Tibial nerve (tissue), 4 donors: ENCODE results near the gene ATE1. TPM values are rescaled to one million over a fixed set of nuclear protein-coding genes. Genes with fewer than 3 reads are reported as not detected.
"Not testable (repeated sequence)": the region's sequence is repeated elsewhere in the genome, so short reads cannot be mapped to it uniquely, and the experiment has no call there.

ENCODE experiments used
- DNase-seq, 2 donors: peaks; one replicate each; pipeline ENCODE4 v3.0.0-alpha.2; 2019; ENCODE audit warnings: low spot score in 2 of 2
- H3K27ac ChIP-seq, 4 donors: fragments of 200-600 bp; sonication (generic) in 3 of 4; one replicate each; pipeline ENCODE4 v1.5.1; 2017 to 2019; ENCODE audit warnings: mild to moderate bottlenecking in 1 of 4
- H3K27me3 ChIP-seq, 2 donors: fragments of 200-600 bp; sonication (generic) in 1 of 2; one replicate each; pipeline versions ENCODE4 v1.5.1 to v1.6.0; 2017 to 2019
- H3K36me3 ChIP-seq, 3 donors: fragments of 200-600 bp; sonication (generic); one replicate each; pipeline ENCODE4 v1.5.1; 2018 to 2019
- H3K4me1 ChIP-seq, 4 donors: fragments of 200-600 bp; sonication (generic) in 3 of 4; one replicate each; pipeline ENCODE4 v1.5.1; 2017 to 2019
- H3K4me3 ChIP-seq, 4 donors: fragments of 200-600 bp; sonication (generic) in 3 of 4; one replicate each; pipeline ENCODE4 v1.5.1; 2017 to 2019; ENCODE audit warnings: mild to moderate bottlenecking in 1 of 4, moderate library complexity in 1 of 4
- H3K9me3 ChIP-seq, 4 donors: fragments of 200-600 bp; sonication (generic) in 3 of 4; one replicate each; pipeline ENCODE4 v1.5.1; 2017 to 2019
- CTCF ChIP-seq, 5 experiments: fragments of 200-600 bp in 3 of 5; fragments of 450-650 bp in 2 of 5; sonication (generic) in 3 of 5; IDR thresholded peaks; one replicate each; pipeline ENCODE4 v1.5.1; 2016 to 2019; ENCODE audit warnings: antibody characterized with exemption in 5 of 5, mild to moderate bottlenecking in 3 of 5, moderate library complexity in 2 of 5
- EP300 ChIP-seq, 2 donors: sonication (generic); formaldehyde crosslinking; IDR thresholded peaks; one replicate each; pipeline ENCODE4 v1.6.1; 2017; ENCODE audit warnings: antibody characterized with exemption in 2 of 2, mild to moderate bottlenecking in 1 of 2
- POLR2A ChIP-seq, 2 donors: fragments of 450-650 bp; IDR thresholded peaks; one replicate each; pipeline ENCODE4 v1.6.1; 2017; ENCODE audit warnings: antibody characterized with exemption in 2 of 2, mild to moderate bottlenecking in 2 of 2, moderate library complexity in 2 of 2
- WGBS, 2 donors: methylation state at CpG; one replicate each; pipeline ENCODE4 v1.1.5; 2018; 5-methylcytosine and 5-hydroxymethylcytosine counted together
- total RNA-seq, 4 donors: library from RNA; depleted of rRNA; stranded (reverse); fragments of >200 nt; gene quantifications; one replicate each; pipeline ENCODE4 v1.1.0, GENCODE V29; 2016

The ATE1 gene
- total RNA-seq, 4 donors from 2014 or later = 18.3 to 24.5 (median 23.5) TPM

- peak in 1 of 2 donors; percentile 20 for DNase-seq
- TF ChIP-seq POLR2A (IDR thresholded peaks at IDR 0.05) (no peak), CTCF (IDR thresholded peaks at IDR 0.05) (no peak), EP300 (IDR thresholded peaks at IDR 0.05) (peak in 1 of 2 donors; percentile 66)
- 36 to 90% methylated on average over 2 of the region's 2 CpGs for WGBS, 2 donors
- no peak overlapping the region for H3K4me3 ChIP-seq
- H3K4me1 ChIP-seq = peaks cover 0 to 11% (median 0%) of the 10 kb centered on the region in 4 donors
- no peaks in the 10 kb centered on the region for H3K36me3 ChIP-seq
- H3K27me3 ChIP-seq = no peaks in the 10 kb centered on the region
- H3K27ac ChIP-seq = peak overlapping the region in 1 of 4 donors; percentile 44
- no peaks in the 10 kb centered on the region for H3K9me3 ChIP-seq
Observed at GRCh38 chr10:121942749-121943416, 15.1 kb upstream of the ATE1 start.

GRCh38 chr10:121941532-121941931 lies 13.7 kb upstream of the ATE1 start:
- TF ChIP-seq CTCF (IDR thresholded peaks at IDR 0.05) (no peak), POLR2A (IDR thresholded peaks at IDR 0.05) (no peak), EP300 (IDR thresholded peaks at IDR 0.05) (no peak)
- H3K4me3 ChIP-seq = no peak overlapping the region
- H3K4me1 ChIP-seq = peaks cover 0 to 11% (median 0%) of the 10 kb centered on the region in 4 donors
- H3K27ac ChIP-seq = no peak overlapping the region
- no peaks in the 10 kb centered on the region for H3K9me3 ChIP-seq
- WGBS, 2 donors = 89 to 94% methylated on average over 3 of the region's 3 CpGs
- no peaks in the 10 kb centered on the region for H3K36me3 ChIP-seq
- no peaks in the 10 kb centered on the region for H3K27me3 ChIP-seq
- no peak for DNase-seq

- no peak for TF ChIP-seq EP300 (IDR thresholded peaks at IDR 0.05)
- TF ChIP-seq POLR2A (IDR thresholded peaks at IDR 0.05) = no peak
- TF ChIP-seq CTCF (IDR thresholded peaks at IDR 0.05) = no peak
- Histone ChIP-seq H3K4me3 (no peak overlapping the region), H3K4me1 (no peaks in the 10 kb centered on the region), H3K36me3 (peaks cover 0 to 8% (median 0%) of the 10 kb centered on the region in 3 donors), H3K9me3 (no peaks in the 10 kb centered on the region), H3K27ac (no peak overlapping the region), H3K27me3 (no peaks in the 10 kb centered on the region)
- DNase-seq = no peak
- 94 to 100% methylated on average over 2 of the region's 2 CpGs for WGBS, 2 donors
Observed at GRCh38 chr10:121936295-121936694, 8.5 kb upstream of the ATE1 start.

- no peak for DNase-seq
- Histone ChIP-seq H3K4me1 (peaks cover 0 to under 1% (median 0%) of the 10 kb centered on the region in 4 donors), H3K27me3 (no peaks in the 10 kb centered on the region), H3K4me3 (no peak overlapping the region), H3K9me3 (no peaks in the 10 kb centered on the region), H3K36me3 (peaks cover 0 to 8% (median 0%) of the 10 kb centered on the region in 3 donors), H3K27ac (no peak overlapping the region)
- WGBS, 2 donors = 47 to 56% methylated on average over 7 of the region's 7 CpGs
- TF ChIP-seq EP300 (IDR thresholded peaks at IDR 0.05) (no peak), CTCF (IDR thresholded peaks at IDR 0.05) (no peak), POLR2A (IDR thresholded peaks at IDR 0.05) (no peak)
Observed at GRCh38 chr10:121935702-121936101, 7.9 kb upstream of the ATE1 start.

GRCh38 chr10:121930268-121931085 lies 2.6 kb upstream of the ATE1 start:
- H3K4me3 ChIP-seq, H3K27ac ChIP-seq, H3K36me3 ChIP-seq, H3K9me3 ChIP-seq, DNase-seq, H3K27me3 ChIP-seq: not testable (repeated sequence)
- peaks cover 0 to 36% (median 13%) of the 10 kb centered on the region in 4 donors for H3K4me1 ChIP-seq
- 62 to 63% methylated on average over 11 of the region's 11 CpGs for WGBS, 2 donors

GRCh38 chr10:121929585-121930267 lies 1.9 kb upstream of the ATE1 start:
- H3K27ac ChIP-seq, H3K36me3 ChIP-seq, H3K27me3 ChIP-seq, DNase-seq, H3K9me3 ChIP-seq, H3K4me3 ChIP-seq: not testable (repeated sequence)
- 86% methylated on average over 14 of the region's 14 CpGs for WGBS, 2 donors
- peaks cover 0 to 37% (median 13%) of the 10 kb centered on the region in 4 donors for H3K4me1 ChIP-seq
